Measurements from ENCODE around the gene PLEKHG2.

DNA sequence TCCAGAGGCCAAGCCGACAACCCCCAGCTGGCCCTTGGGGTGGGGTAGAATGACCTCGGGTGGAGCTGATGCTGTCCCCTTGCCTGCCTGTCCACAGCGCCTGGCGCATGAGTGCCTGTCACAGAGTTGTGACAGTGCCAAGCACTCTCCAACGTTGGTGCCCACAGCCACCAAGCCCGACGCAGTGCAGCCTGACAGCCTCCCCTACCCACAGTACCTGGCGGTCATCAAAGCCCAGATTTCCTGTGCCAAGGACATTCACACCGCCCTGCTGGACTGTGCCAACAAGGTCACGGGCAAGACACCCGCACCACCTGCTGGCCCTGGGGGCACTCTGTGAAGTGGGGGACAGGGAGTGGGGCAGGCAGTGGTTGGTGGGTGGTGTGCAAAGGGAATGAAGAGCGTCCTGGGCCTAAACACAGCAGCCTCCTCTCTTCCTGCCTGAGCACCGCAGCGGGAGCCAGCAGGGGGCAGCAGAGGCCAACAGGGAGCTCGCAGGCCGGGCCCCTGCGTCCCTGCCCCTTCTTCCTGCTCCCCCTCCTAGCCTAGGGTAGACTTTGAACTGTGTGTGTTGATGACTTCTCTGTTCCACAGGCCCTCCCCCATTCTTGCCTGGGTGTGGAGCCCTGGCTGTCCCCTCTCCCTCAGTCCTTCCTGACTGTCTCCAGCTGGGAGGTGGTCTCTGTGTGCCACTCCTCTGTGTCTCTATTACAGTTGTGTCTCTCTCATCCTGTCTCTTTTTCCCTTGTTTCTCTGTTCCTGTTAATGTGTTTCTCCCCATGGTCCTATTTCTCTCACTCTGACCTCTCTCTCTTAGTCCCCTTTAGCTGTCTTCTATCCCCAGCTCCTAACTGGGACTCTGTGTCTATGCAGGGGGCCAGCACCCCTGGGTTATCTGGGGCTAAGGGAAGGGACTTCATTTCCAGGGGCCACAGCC lies 14.8 kb upstream of the PLEKHG2 start:
- TF ChIP-seq, protein P1, sequence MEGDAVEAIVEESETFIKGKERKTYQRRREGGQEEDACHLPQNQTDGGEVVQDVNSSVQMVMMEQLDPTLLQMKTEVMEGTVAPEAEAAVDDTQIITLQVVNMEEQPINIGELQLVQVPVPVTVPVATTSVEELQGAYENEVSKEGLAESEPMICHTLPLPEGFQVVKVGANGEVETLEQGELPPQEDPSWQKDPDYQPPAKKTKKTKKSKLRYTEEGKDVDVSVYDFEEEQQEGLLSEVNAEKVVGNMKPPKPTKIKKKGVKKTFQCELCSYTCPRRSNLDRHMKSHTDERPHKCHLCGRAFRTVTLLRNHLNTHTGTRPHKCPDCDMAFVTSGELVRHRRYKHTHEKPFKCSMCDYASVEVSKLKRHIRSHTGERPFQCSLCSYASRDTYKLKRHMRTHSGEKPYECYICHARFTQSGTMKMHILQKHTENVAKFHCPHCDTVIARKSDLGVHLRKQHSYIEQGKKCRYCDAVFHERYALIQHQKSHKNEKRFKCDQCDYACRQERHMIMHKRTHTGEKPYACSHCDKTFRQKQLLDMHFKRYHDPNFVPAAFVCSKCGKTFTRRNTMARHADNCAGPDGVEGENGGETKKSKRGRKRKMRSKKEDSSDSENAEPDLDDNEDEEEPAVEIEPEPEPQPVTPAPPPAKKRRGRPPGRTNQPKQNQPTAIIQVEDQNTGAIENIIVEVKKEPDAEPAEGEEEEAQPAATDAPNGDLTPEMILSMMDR (IDR thresholded peaks at IDR 0.05 in 8 of 11, conservative IDR thresholded peaks at IDR 0.05 in 3 of 11), result peak; percentile 98 to 99 (median 99)
- TF ChIP-seq POLR2AphosphoS5 (IDR thresholded peaks at IDR 0.05), result peak; percentile 86 to 94 (median 89)
- TF ChIP-seq POLR2A (IDR thresholded peaks at IDR 0.05), result peak in 1 of 3 donors; percentile 15

Data from spleen (tissue), 7 donors.